GM06990 (cell line): Measurements from ENCODE around the gene R3HDM2.

ENCODE experiments used
- DNase-seq: peaks from one replicate; pipeline ENCODE4 v3.0.0-alpha.2; 2011; ENCODE audit not compliant: insufficient read length; ENCODE audit errors: extremely low read depth
- H3K27me3 ChIP-seq: replicated peaks from 2 replicates; pipeline ENCODE4 v1.6.0; 2011; ENCODE audit warnings: low read length; ENCODE audit not compliant: control insufficient read depth, insufficient read depth
- H3K36me3 ChIP-seq: 2 replicates; pipeline ENCODE4 v1.5.1; 2011; ENCODE audit warnings: low read length; ENCODE audit not compliant: control insufficient read depth, insufficient read depth
- H3K4me3 ChIP-seq: replicated peaks from 2 replicates; pipeline ENCODE4 v1.5.1; 2011; ENCODE audit warnings: low read depth, mild to moderate bottlenecking, control low read depth, low read length
- TF ChIP-seq, protein P1 (sequence below): IDR thresholded peaks from 2 replicates; pipeline ENCODE4 v1.5.1; 2011; ENCODE audit warnings: low read length, control low read depth, mild to moderate bottlenecking, inconsistent platforms; ENCODE audit not compliant: insufficient read depth, poor library complexity, severe bottlenecking

The R3HDM2 gene

DNA sequence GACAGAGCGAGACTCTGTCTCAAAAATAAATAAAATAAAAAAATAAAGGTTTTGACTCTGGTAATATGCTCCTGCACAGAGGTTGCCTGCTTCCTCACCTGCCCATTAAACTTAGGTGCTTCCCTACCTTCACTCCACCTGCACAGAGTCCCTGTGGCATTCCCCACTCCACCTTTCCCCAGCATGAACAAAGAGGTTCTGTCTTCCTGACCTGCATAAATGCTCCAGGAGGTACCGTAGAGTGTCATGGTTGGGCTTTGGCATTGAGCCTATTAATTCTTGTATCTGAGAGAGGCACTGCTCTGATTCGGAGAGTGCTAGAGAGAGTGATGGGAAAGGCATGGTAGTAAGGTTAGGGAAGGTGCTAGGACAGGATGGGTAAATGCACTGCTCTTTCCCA lies 42.5 kb upstream of the R3HDM2 start:
- H3K36me3 ChIP-seq = peaks cover 25% of the 10 kb centered on the region
- no peak for DNase-seq
- no peak overlapping the region for H3K4me3 ChIP-seq
- TF ChIP-seq, protein P1, sequence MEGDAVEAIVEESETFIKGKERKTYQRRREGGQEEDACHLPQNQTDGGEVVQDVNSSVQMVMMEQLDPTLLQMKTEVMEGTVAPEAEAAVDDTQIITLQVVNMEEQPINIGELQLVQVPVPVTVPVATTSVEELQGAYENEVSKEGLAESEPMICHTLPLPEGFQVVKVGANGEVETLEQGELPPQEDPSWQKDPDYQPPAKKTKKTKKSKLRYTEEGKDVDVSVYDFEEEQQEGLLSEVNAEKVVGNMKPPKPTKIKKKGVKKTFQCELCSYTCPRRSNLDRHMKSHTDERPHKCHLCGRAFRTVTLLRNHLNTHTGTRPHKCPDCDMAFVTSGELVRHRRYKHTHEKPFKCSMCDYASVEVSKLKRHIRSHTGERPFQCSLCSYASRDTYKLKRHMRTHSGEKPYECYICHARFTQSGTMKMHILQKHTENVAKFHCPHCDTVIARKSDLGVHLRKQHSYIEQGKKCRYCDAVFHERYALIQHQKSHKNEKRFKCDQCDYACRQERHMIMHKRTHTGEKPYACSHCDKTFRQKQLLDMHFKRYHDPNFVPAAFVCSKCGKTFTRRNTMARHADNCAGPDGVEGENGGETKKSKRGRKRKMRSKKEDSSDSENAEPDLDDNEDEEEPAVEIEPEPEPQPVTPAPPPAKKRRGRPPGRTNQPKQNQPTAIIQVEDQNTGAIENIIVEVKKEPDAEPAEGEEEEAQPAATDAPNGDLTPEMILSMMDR = no peak
- no peaks in the 10 kb centered on the region for H3K27me3 ChIP-seq

DNA sequence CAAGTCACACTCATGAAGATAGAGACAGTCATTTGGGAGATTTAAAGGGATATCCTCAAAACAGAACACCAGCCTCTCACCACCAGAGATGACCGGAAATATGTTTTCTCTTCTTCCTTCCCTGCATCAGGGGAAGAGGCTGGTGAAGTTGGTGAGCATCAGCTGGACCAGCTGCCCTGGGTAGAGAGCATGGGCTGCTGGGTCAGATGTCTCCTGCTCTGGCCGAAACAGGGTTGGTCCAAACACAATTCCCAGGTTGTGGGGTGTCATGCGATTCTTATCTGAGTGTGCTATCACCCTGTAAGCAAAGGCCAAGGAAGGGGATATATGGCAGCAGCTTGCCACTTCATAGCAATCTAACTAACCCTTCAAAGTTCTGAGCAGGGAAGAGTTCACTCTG lies 41.5 kb upstream of the R3HDM2 start:
- TF ChIP-seq, protein P1 = no peak
- Histone ChIP-seq H3K27me3 (no peaks in the 10 kb centered on the region), H3K36me3 (peaks cover 27% of the 10 kb centered on the region), H3K4me3 (no peak overlapping the region)
- no peak for DNase-seq

GRCh38 chr12:57471661-57472060 lies 40.8 kb upstream of the R3HDM2 start:
- DNase-seq = no peak
- H3K27me3 ChIP-seq = no peaks in the 10 kb centered on the region
- H3K36me3 ChIP-seq = peaks cover 27% of the 10 kb centered on the region
- TF ChIP-seq, protein P1 = no peak
- no peak overlapping the region for H3K4me3 ChIP-seq

- TF ChIP-seq, protein P1 = no peak
- peaks cover 27% of the 10 kb centered on the region for H3K36me3 ChIP-seq
- H3K27me3 ChIP-seq = no peaks in the 10 kb centered on the region
- no peak for DNase-seq
- no peak overlapping the region for H3K4me3 ChIP-seq
Observed at GRCh38 chr12:57470970-57471656, 40.3 kb upstream of the R3HDM2 start.

GRCh38 chr12:57470286-57470969 lies 39.6 kb upstream of the R3HDM2 start:
- peaks cover 27% of the 10 kb centered on the region for H3K36me3 ChIP-seq
- TF ChIP-seq, protein P1 = no peak
- no peaks in the 10 kb centered on the region for H3K27me3 ChIP-seq
- DNase-seq = no peak
- no peak overlapping the region for H3K4me3 ChIP-seq
